ENCODE results near the gene UBXN6. TPM values are rescaled to one million over a fixed set of nuclear protein-coding genes. Genes with fewer than 3 reads are reported as not detected.
A peak's percentile ranks its signal among the peaks of the same experiment; 100 is the strongest.

The UBXN6 gene
- total RNA-seq, 1 donor from 2014 or later: 147 TPM

- Histone ChIP-seq H3K9me3 (no peaks in the 10 kb centered on the region), H3K36me3 (peaks cover 0 to 7% of the 10 kb centered on the region in 2 donors), H3K27ac (peak overlapping the region; percentile 75), H3K4me3 (peak overlapping the region; percentile 91 to 99), H3K27me3 (no peaks in the 10 kb centered on the region), H3K4me1 (peaks cover 31% of the 10 kb centered on the region)
- DNase-seq (ENCODE audit: extremely low spot score in 2 of 2): peak; percentile 100
- intact Hi-C loops (cut with DNase I): no loop called here
- TF ChIP-seq CTCF (IDR thresholded peaks at IDR 0.05) (no peak), POLR2AphosphoS5 (IDR thresholded peaks at IDR 0.05; ENCODE audit: insufficient read depth in 1 of 2, low read depth in 1 of 2) (peak; percentile 66 to 93)
These were observed 14.0 kb upstream of the UBXN6 start for GRCh38 chr19:4471403-4472173.

- TF ChIP-seq POLR2A (IDR thresholded peaks at IDR 0.05) (no peak), CTCF (IDR thresholded peaks at IDR 0.05) (no peak), POLR2AphosphoS5 (IDR thresholded peaks at IDR 0.05; ENCODE audit: insufficient read depth in 1 of 2, low read depth in 1 of 2) (no peak)
- peaks cover 5% of the 10 kb centered on the region for H3K4me1 ChIP-seq
- no peak overlapping the region for H3K4me3 ChIP-seq
- intact Hi-C loops (cut with DNase I): no loop called here
- H3K27ac ChIP-seq: no peak overlapping the region
- H3K9me3 ChIP-seq: no peaks in the 10 kb centered on the region
- H3K36me3 ChIP-seq: no peaks in the 10 kb centered on the region
- DNase-seq (ENCODE audit: extremely low spot score in 2 of 2): no peak
- H3K27me3 ChIP-seq: no peaks in the 10 kb centered on the region
These were observed 10.2 kb upstream of the UBXN6 start for GRCh38 chr19:4467835-4468234.

GRCh38 chr19:4464815-4465581 lies 7.4 kb upstream of the UBXN6 start:
- H3K27me3 ChIP-seq: no peaks in the 10 kb centered on the region
- H3K27ac ChIP-seq: no peak overlapping the region
- no peaks in the 10 kb centered on the region for H3K36me3 ChIP-seq
- no peak for TF ChIP-seq POLR2A (IDR thresholded peaks at IDR 0.05)
- TF ChIP-seq POLR2AphosphoS5 (IDR thresholded peaks at IDR 0.05; ENCODE audit: insufficient read depth in 1 of 2, low read depth in 1 of 2): no peak
- no peak for TF ChIP-seq CTCF (IDR thresholded peaks at IDR 0.05)
- no peak for DNase-seq (ENCODE audit: extremely low spot score in 2 of 2)
- H3K9me3 ChIP-seq: no peaks in the 10 kb centered on the region
- intact Hi-C loops (cut with DNase I): no loop called here
- no peaks in the 10 kb centered on the region for H3K4me1 ChIP-seq
- H3K4me3 ChIP-seq: no peak overlapping the region

GRCh38 chr19:4456843-4457653 lies 546 bp downstream of the UBXN6 start:
- no peak for DNase-seq (ENCODE audit: extremely low spot score in 2 of 2)
- H3K36me3 ChIP-seq: peaks cover 0 to 16% of the 10 kb centered on the region in 2 donors
- no peaks in the 10 kb centered on the region for H3K27me3 ChIP-seq
- H3K4me3 ChIP-seq: peak overlapping the region; percentile 74 to 87
- H3K4me1 ChIP-seq: peaks cover 33% of the 10 kb centered on the region
- peak overlapping the region; percentile 86 for H3K27ac ChIP-seq
- intact Hi-C loops (cut with DNase I): loop anchor here (2.0 kb wide), 1 partner anchor 56 kb away; the partner anchor contains the start of gene SH3GL1
- no peaks in the 10 kb centered on the region for H3K9me3 ChIP-seq
- peak in 1 of 2 donors; percentile 58 for TF ChIP-seq POLR2AphosphoS5 (IDR thresholded peaks at IDR 0.05; ENCODE audit: insufficient read depth in 1 of 2, low read depth in 1 of 2)
- no peak for TF ChIP-seq CTCF (IDR thresholded peaks at IDR 0.05)
- TF ChIP-seq POLR2A (IDR thresholded peaks at IDR 0.05): peak in 1 of 2 donors; percentile 11

All from vagina (tissue), 2 donors.